ENCODE measurements around the gene RAB38.

- TF ChIP-seq, protein P1, sequence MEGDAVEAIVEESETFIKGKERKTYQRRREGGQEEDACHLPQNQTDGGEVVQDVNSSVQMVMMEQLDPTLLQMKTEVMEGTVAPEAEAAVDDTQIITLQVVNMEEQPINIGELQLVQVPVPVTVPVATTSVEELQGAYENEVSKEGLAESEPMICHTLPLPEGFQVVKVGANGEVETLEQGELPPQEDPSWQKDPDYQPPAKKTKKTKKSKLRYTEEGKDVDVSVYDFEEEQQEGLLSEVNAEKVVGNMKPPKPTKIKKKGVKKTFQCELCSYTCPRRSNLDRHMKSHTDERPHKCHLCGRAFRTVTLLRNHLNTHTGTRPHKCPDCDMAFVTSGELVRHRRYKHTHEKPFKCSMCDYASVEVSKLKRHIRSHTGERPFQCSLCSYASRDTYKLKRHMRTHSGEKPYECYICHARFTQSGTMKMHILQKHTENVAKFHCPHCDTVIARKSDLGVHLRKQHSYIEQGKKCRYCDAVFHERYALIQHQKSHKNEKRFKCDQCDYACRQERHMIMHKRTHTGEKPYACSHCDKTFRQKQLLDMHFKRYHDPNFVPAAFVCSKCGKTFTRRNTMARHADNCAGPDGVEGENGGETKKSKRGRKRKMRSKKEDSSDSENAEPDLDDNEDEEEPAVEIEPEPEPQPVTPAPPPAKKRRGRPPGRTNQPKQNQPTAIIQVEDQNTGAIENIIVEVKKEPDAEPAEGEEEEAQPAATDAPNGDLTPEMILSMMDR (conservative IDR thresholded peaks at IDR 0.05; ENCODE audit: low read length): no peak
- TF ChIP-seq EZH2phosphoT487 (IDR thresholded peaks at IDR 0.05; ENCODE audit: borderline replicate concordance, low read depth, low read length): no peak
Measured at GRCh38 chr11:88064097-88064705, 111.0 kb downstream of the RAB38 start.

All from OCI-LY7 (cell line).